Stimulated activated CD4-positive, alpha-beta T cell treated with anti-CD3 and anti-CD28 coated beads, Interleukin-15, amount 100 ng/mL, for 24 hours (primary cell): ENCODE results near the gene TDO2.
"Not testable (repeated sequence)": the region's sequence is repeated elsewhere in the genome, so short reads cannot be mapped to it uniquely, and the experiment has no call there.

Experiments used
- DNase-seq: peaks from one replicate; pipeline ENCODE4 v3.0.0-alpha.2; 2020

TDO2 gene

GRCh38 chr4:155903453-155903852, at the start of gene TDO2:
Gene TDO2 (plus strand): TSS chr4:155903696. CDS start chr4:155903759, 63 bp downstream.
- DNase-seq, result no peak

- no peak for DNase-seq
Measured at GRCh38 chr4:155854582-155855226, 48.8 kb upstream of the TDO2 start.

GRCh38 chr4:155855897-155856296, 47.6 kb upstream of the TDO2 start:
- no peak for DNase-seq

- DNase-seq, result no peak
Measured at GRCh38 chr4:155866177-155866576, 37.3 kb upstream of the TDO2 start, which contains the start of gene ASIC5. Gene ASIC5 (minus strand): TSS chr4:155866277. CDS start chr4:155866226, 51 bp downstream.

GRCh38 chr4:155875878-155876277, 27.6 kb upstream of the TDO2 start:
- DNase-seq, result no peak

- DNase-seq, result no peak
Measured at GRCh38 chr4:155877971-155878370, 25.5 kb upstream of the TDO2 start.

GRCh38 chr4:155878611-155879010, 24.9 kb upstream of the TDO2 start:
- no peak for DNase-seq

GRCh38 chr4:155879767-155880166, 23.7 kb upstream of the TDO2 start:
- DNase-seq, result no peak

GRCh38 chr4:155881555-155881954, 21.9 kb upstream of the TDO2 start:
- DNase-seq, result no peak

GRCh38 chr4:155883895-155884294, 19.6 kb upstream of the TDO2 start:
- no peak for DNase-seq

- no peak for DNase-seq
Measured at GRCh38 chr4:155885666-155886065, 17.8 kb upstream of the TDO2 start.

GRCh38 chr4:155887045-155887444, 16.5 kb upstream of the TDO2 start:
- DNase-seq, result no peak

GRCh38 chr4:155887847-155888570, 15.5 kb upstream of the TDO2 start:
- no peak for DNase-seq

GRCh38 chr4:155889031-155889793, 14.3 kb upstream of the TDO2 start:
- DNase-seq, result no peak

- no peak for DNase-seq
Measured at GRCh38 chr4:155889946-155890345, 13.6 kb upstream of the TDO2 start.

GRCh38 chr4:155891058-155891457, 12.4 kb upstream of the TDO2 start:
- DNase-seq, result no peak

- DNase-seq, result not testable (repeated sequence)
Measured at GRCh38 chr4:155898371-155898770, 5.1 kb upstream of the TDO2 start.

- DNase-seq, result no peak
Measured at GRCh38 chr4:155899891-155900290, 3.6 kb upstream of the TDO2 start.

GRCh38 chr4:155900381-155900780, 3.1 kb upstream of the TDO2 start:
- DNase-seq, result no peak

GRCh38 chr4:155901013-155901412, 2.5 kb upstream of the TDO2 start:
- DNase-seq, result no peak

- no peak for DNase-seq
Measured at GRCh38 chr4:155904331-155904730, 835 bp downstream of the TDO2 start.

- no peak for DNase-seq
Measured at GRCh38 chr4:155906554-155907247, 3.2 kb downstream of the TDO2 start.

- no peak for DNase-seq
Measured at GRCh38 chr4:155907556-155907955, 4.1 kb downstream of the TDO2 start.
